GM12892 (cell line): ENCODE measurements around the gene JAGN1.

ENCODE experiments used
- POLR2A ChIP-seq: IDR thresholded peaks from 2 replicates; pipeline ENCODE4 v1.6.1; 2011; ENCODE audit warnings: low read depth, low read length, control low read depth
- POLR2AphosphoS5 ChIP-seq: IDR thresholded peaks from 2 replicates; pipeline ENCODE4 v1.6.1; 2011; ENCODE audit warnings: low read depth, low read length, control low read depth

- TF ChIP-seq POLR2A (no peak), POLR2AphosphoS5 (no peak)
Measured at GRCh38 chr3:9852528-9852927, 37.9 kb upstream of the JAGN1 start.
